SU-DHL-6 (cell line): ENCODE data around the gene SLC23A1.
A peak's percentile ranks its signal among the peaks of the same experiment; 100 is the strongest.

Source experiments
- H2AFZ ChIP-seq: fragments of 200-600 bp; sonication (generic); 2 replicates; pipeline ENCODE4 v1.6.1; 2014; ENCODE audit warnings: low read depth, mild to moderate bottlenecking, moderate library complexity, mixed read lengths, antibody characterized with exemption, low read length; ENCODE audit not compliant: severe bottlenecking
- H3F3A ChIP-seq: fragments of 200-600 bp; shearing (Covaris generic); 2 replicates; pipeline ENCODE4 v1.6.0; 2016; ENCODE audit warnings: antibody characterized with exemption, mild to moderate bottlenecking; ENCODE audit not compliant: insufficient read depth
- H3K27ac ChIP-seq: fragments of 200-600 bp; sonication (generic); 2 replicates; pipeline ENCODE4 v1.5.1; 2016; ENCODE audit warnings: low read depth, mild to moderate bottlenecking, low read length, moderate library complexity, mixed read lengths
- H3K27me3 ChIP-seq: fragments of 200-600 bp; sonication (generic), shearing (Covaris generic); 2 replicates; pipeline ENCODE4 v1.6.0; 2014; ENCODE audit warnings: mild to moderate bottlenecking, low read length
- H3K36me3 ChIP-seq: fragments of 200-600 bp; sonication (generic); 2 replicates; pipeline ENCODE4 v1.6.1; 2014; ENCODE audit warnings: mild to moderate bottlenecking, low read length, mixed read lengths
- H3K4me2 ChIP-seq: fragments of 300-600, 200-600 bp; shearing (Covaris generic), sonication (generic); 2 replicates; pipeline ENCODE4 v1.6.0; 2014; ENCODE audit warnings: low read length, low read depth, mild to moderate bottlenecking; ENCODE audit not compliant: poor library complexity, severe bottlenecking
- H3K4me3 ChIP-seq: fragments of 200-600 bp; sonication (generic); 2 replicates; pipeline ENCODE4 v1.5.1; 2014; ENCODE audit warnings: antibody characterized with exemption, low read length, mild to moderate bottlenecking, mixed read lengths; ENCODE audit not compliant: insufficient read depth, poor library complexity, severe bottlenecking
- H3K79me2 ChIP-seq: fragments of 200-600 bp; sonication (generic); 2 replicates; pipeline ENCODE4 v1.6.1; 2014; ENCODE audit warnings: mild to moderate bottlenecking, low read length, moderate library complexity; ENCODE audit not compliant: insufficient read depth
- H3K9ac ChIP-seq: fragments of 200-600 bp; sonication (generic); 2 replicates; pipeline ENCODE4 v1.7.0; 2014; ENCODE audit warnings: mild to moderate bottlenecking, low read length
- H3K9me2 ChIP-seq: fragments of 200-600 bp; sonication (generic); replicated peaks from 2 replicates; pipeline ENCODE4 v1.6.1; 2014; ENCODE audit warnings: low read length; ENCODE audit not compliant: insufficient read depth
- H3K9me3 ChIP-seq: fragments of 200-600 bp; sonication (generic); 2 replicates; pipeline ENCODE4 v1.6.1; 2014; ENCODE audit warnings: low read length, mixed read lengths; ENCODE audit not compliant: insufficient read depth
- H4K20me1 ChIP-seq: fragments of 200-600 bp; sonication (generic); 2 replicates; pipeline ENCODE4 v1.6.1; 2014; ENCODE audit warnings: low read depth, mild to moderate bottlenecking, antibody characterized with exemption, low read length, moderate library complexity, mixed read lengths
- EZH2phosphoT487 ChIP-seq: fragments of 200-600 bp; sonication (generic), shearing (Covaris generic); conservative IDR thresholded peaks from 2 replicates; pipeline ENCODE4 v1.6.1; 2018; ENCODE audit warnings: mild to moderate bottlenecking, antibody characterized with exemption, low read length, moderate library complexity, mixed read lengths
- TF ChIP-seq, protein P1 (sequence below): fragments of 200-600 bp; sonication (generic); IDR thresholded peaks from one replicate; pipeline ENCODE4 v1.5.1; 2017; ENCODE audit warnings: antibody characterized with exemption, mild to moderate bottlenecking, low read length, moderate library complexity; ENCODE audit not compliant: insufficient read depth, poor library complexity, severe bottlenecking

Gene SLC23A1

DNA sequence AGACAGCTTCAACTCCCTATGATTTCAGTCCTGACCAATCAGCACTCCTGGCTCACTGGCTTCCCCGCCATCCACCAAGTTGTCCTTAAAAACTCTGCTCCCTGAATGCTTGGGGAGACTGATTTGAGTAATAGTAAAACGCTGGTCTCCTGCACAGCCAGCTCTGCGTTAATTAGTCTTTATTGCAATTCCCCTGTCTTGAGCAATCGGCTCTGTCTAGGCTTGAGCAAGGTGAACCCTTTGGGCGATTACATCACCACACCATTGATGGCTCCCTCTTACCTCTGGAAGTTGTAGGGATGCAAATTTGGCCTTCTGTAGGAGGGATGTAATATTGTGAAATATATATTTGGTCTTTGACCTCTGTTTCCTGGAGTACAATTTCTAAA lies 2.9 kb upstream of the SLC23A1 start:
- no peak overlapping the region for H3K4me3 ChIP-seq
- no peaks in the 10 kb centered on the region for H3K9me2 ChIP-seq
- peak overlapping the region; percentile 50 for H3K27ac ChIP-seq
- H3K9ac ChIP-seq, result no peak overlapping the region
- no peaks in the 10 kb centered on the region for H3K27me3 ChIP-seq
- no peaks in the 10 kb centered on the region for H3K36me3 ChIP-seq
- H3F3A ChIP-seq, result peaks cover 54% of the 10 kb centered on the region
- no peak overlapping the region for H2AFZ ChIP-seq
- no peak overlapping the region for H3K4me2 ChIP-seq
- H4K20me1 ChIP-seq, result no peaks in the 10 kb centered on the region
- no peaks in the 10 kb centered on the region for H3K9me3 ChIP-seq
- H3K79me2 ChIP-seq, result peaks cover 12% of the 10 kb centered on the region
- TF ChIP-seq EZH2phosphoT487, result no peak
- TF ChIP-seq, protein P1, sequence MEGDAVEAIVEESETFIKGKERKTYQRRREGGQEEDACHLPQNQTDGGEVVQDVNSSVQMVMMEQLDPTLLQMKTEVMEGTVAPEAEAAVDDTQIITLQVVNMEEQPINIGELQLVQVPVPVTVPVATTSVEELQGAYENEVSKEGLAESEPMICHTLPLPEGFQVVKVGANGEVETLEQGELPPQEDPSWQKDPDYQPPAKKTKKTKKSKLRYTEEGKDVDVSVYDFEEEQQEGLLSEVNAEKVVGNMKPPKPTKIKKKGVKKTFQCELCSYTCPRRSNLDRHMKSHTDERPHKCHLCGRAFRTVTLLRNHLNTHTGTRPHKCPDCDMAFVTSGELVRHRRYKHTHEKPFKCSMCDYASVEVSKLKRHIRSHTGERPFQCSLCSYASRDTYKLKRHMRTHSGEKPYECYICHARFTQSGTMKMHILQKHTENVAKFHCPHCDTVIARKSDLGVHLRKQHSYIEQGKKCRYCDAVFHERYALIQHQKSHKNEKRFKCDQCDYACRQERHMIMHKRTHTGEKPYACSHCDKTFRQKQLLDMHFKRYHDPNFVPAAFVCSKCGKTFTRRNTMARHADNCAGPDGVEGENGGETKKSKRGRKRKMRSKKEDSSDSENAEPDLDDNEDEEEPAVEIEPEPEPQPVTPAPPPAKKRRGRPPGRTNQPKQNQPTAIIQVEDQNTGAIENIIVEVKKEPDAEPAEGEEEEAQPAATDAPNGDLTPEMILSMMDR, result no peak

DNA sequence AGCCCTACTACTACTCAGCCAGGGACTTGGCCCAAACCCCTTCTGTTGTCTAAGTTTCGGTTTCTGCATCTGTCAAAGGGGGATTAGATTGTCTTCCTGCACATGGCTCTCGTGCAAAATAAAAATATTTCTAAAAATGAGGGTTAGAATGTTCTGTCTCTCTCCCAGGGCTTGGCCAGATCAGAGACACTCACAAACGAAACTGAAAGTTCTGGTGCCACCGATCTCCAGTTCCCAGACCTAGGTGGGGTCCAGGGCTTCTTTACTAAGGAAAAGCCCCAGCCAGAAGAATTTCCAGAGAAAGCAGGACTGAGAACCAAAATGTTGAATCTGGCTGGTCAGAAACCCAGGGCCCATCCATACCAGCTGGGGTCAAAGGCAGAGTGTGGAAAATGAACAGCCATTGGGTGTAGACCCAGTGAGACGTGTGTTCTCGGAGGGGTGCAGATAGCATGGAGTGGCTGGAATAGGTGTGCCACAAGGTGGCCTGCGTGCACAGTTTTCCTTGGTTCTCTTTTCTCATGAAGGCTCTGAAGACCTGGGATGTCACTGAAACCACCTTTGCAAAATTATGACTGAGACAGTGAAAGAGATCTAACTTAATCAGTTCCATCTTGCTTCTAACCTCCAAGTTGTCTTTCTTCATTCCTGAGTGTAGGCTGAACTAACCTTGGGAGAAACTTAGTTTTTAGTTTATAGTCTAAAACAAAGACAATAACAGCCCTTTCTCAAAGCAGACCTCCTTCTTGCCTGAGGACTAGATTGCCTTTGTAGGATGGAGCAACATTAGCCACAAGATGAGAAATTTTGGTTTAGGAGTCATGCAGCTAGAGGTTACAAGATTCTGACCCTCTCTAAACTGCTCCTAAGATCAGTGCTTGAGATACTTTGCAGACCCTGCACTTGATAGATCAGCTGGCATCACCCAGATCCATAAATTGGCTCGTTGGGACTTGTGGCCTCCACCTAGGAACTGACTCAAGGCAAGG lies 2.3 kb upstream of the SLC23A1 start:
- Histone ChIP-seq H3K79me2 (peaks cover 6% of the 10 kb centered on the region; the same call in 1 of the 2 replicates), H3K9ac (peak overlapping the region; percentile 23; the same call in 1 of the 2 replicates), H3K4me3 (no peak overlapping the region), H3K36me3 (no peaks in the 10 kb centered on the region), H3K27ac (peak overlapping the region; percentile 50), H2AFZ (no peak overlapping the region), H3K9me3 (no peaks in the 10 kb centered on the region), H3K4me2 (peak overlapping the region; percentile 19), H4K20me1 (no peaks in the 10 kb centered on the region), H3K9me2 (no peaks in the 10 kb centered on the region), H3F3A (peaks cover 54% of the 10 kb centered on the region), H3K27me3 (no peaks in the 10 kb centered on the region)
- TF ChIP-seq, protein P1, result no peak

DNA sequence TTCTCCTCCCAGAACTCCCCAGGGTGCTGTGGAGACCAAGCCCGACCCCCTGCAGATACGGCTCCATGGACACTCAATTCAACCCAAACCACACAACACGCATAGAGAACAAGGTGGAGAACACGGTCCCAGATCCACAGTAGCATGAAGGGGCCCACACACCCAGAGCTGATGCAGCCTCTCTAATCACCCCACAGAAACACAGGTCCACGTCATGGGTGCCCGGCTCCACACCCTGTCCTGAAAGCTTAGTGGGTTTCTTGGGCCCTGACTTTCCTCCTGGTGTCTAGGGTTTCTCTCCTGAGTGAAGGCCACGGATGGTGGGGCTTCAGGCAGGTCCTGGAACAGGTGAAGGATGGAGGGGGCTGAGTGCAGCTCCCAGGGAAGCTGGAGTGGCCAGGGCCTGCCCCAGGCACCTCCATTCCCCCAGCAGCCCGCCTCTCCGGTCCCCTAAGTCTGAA lies 1.5 kb upstream of the SLC23A1 start:
- Histone ChIP-seq H3K9me2 (no peaks in the 10 kb centered on the region), H3K27me3 (no peaks in the 10 kb centered on the region), H4K20me1 (no peaks in the 10 kb centered on the region), H3K4me3 (no peak overlapping the region), H2AFZ (no peak overlapping the region), H3K9ac (peak overlapping the region; percentile 23; the same call in 1 of the 2 replicates), H3K9me3 (no peaks in the 10 kb centered on the region), H3K79me2 (peaks cover 6% of the 10 kb centered on the region; the same call in 1 of the 2 replicates), H3K27ac (peak overlapping the region; percentile 50; the same call in 1 of the 2 replicates), H3K4me2 (peak overlapping the region; percentile 19), H3K36me3 (no peaks in the 10 kb centered on the region), H3F3A (peaks cover 48% of the 10 kb centered on the region)
- no peak for TF ChIP-seq EZH2phosphoT487
